CD14-positive monocyte (primary cell): ENCODE results near the gene ITPKB. TPM values are rescaled to one million over a fixed set of nuclear protein-coding genes. Genes with fewer than 3 reads are reported as not detected.

Experiments used
- DNase-seq, 3 donors: peaks; one replicate each; pipeline ENCODE4 v3.0.0-alpha.2; 2011 to 2022
- H2AFZ ChIP-seq: 2 replicates; pipeline ENCODE4 v1.6.0; 2012; ENCODE audit warnings: mild to moderate bottlenecking, low read depth, low read length, inconsistent platforms; ENCODE audit not compliant: insufficient read depth, poor library complexity, severe bottlenecking
- H3K27ac ChIP-seq, 2 donors: 1 replicate in 1 of 2; 2 replicates in 1 of 2; pipeline ENCODE4 v1.5.1; 2012 to 2013; ENCODE audit warnings: low read length in 2 of 2, control low read depth in 1 of 2, inconsistent platforms in 1 of 2, low read depth in 1 of 2, mild to moderate bottlenecking in 1 of 2
- H3K27me3 ChIP-seq, 2 donors: one replicate each; pipeline versions ENCODE4 v1.6.0 to v1.6.1; 2011 to 2013; ENCODE audit warnings: low read length in 2 of 2; ENCODE audit not compliant: control insufficient read depth in 2 of 2, insufficient read depth in 2 of 2
- H3K36me3 ChIP-seq, 2 donors: replicated peaks in 1 of 2; 1 replicate in 1 of 2; 2 replicates in 1 of 2; pipeline versions ENCODE4 v1.5.1 to v1.6.1; 2012 to 2013; ENCODE audit warnings: low read length in 2 of 2, control low read depth in 1 of 2, inconsistent platforms in 1 of 2, mild to moderate bottlenecking in 1 of 2; ENCODE audit not compliant: insufficient read depth in 2 of 2, control insufficient read depth in 1 of 2
- H3K4me1 ChIP-seq, 2 donors: 1 replicate in 1 of 2; 2 replicates in 1 of 2; pipeline versions ENCODE4 v1.5.1 to v1.6.1; 2012 to 2013; ENCODE audit warnings: low read length in 2 of 2, control low read depth in 1 of 2, inconsistent platforms in 1 of 2, mild to moderate bottlenecking in 1 of 2, moderate library complexity in 1 of 2; ENCODE audit not compliant: insufficient read depth in 2 of 2, control insufficient read depth in 1 of 2
- H3K4me2 ChIP-seq: replicated peaks from 2 replicates; pipeline ENCODE3; 2012; ENCODE audit warnings: low read length, moderate library complexity, mild to moderate bottlenecking; ENCODE audit not compliant: poor library complexity, severe bottlenecking; ENCODE audit errors: extremely low read depth
- H3K4me3 ChIP-seq, 3 experiments: fragments of 200-600 bp in 1 of 3; sonication (generic) in 1 of 3; replicated peaks in 1 of 3; 1 replicate in 2 of 3; 2 replicates in 1 of 3; pipeline ENCODE4 v1.5.1; 2011 to 2013; ENCODE audit warnings: low read length in 3 of 3, mild to moderate bottlenecking in 3 of 3, control low read depth in 2 of 3, low read depth in 2 of 3, inconsistent platforms in 1 of 3, moderate library complexity in 1 of 3
- H3K79me2 ChIP-seq: 2 replicates; pipeline ENCODE4 v1.6.0; 2012; ENCODE audit warnings: mild to moderate bottlenecking, control low read depth, inconsistent platforms, low read length, moderate library complexity; ENCODE audit not compliant: insufficient read depth
- H3K9ac ChIP-seq: 2 replicates; pipeline ENCODE4 v1.6.0; 2017; ENCODE audit warnings: low read length, mild to moderate bottlenecking; ENCODE audit not compliant: insufficient read depth, poor library complexity, severe bottlenecking
- H3K9me3 ChIP-seq, 2 donors: replicated peaks in 1 of 2; 1 replicate in 1 of 2; 2 replicates in 1 of 2; pipeline versions ENCODE4 v1.5.1 to v1.6.1; 2012 to 2013; ENCODE audit warnings: low read length in 2 of 2, control low read depth in 1 of 2; ENCODE audit not compliant: control insufficient read depth in 1 of 2, insufficient read depth in 1 of 2
- H4K20me1 ChIP-seq: 2 replicates; pipeline ENCODE4 v1.6.0; 2012; ENCODE audit warnings: mild to moderate bottlenecking, low read length, control low read depth, moderate library complexity; ENCODE audit not compliant: insufficient read depth
- H3K27ac Mint-ChIP-seq, 7 donors: one replicate each; pipeline ENCODE4 v1.8.0; 2020; ENCODE audit warnings: mild to moderate bottlenecking in 7 of 7, mixed read lengths in 7 of 7, moderate library complexity in 6 of 7, inconsistent platforms in 2 of 7
- H3K27me3 Mint-ChIP-seq, 3 donors: one replicate each; pipeline ENCODE4 v1.8.0; 2021 to 2022; ENCODE audit warnings: low read depth in 3 of 3, mild to moderate bottlenecking in 3 of 3, mixed read lengths in 3 of 3, moderate library complexity in 3 of 3, inconsistent platforms in 1 of 3
- H3K36me3 Mint-ChIP-seq, 2 donors: one replicate each; pipeline ENCODE4 v1.8.0; 2020; ENCODE audit warnings: mixed read lengths in 2 of 2, inconsistent platforms in 1 of 2, mild to moderate bottlenecking in 1 of 2
- H3K4me1 Mint-ChIP-seq: one replicate; pipeline ENCODE4 v1.8.0; 2020; ENCODE audit warnings: mild to moderate bottlenecking, mixed read lengths
- H3K4me3 Mint-ChIP-seq, 2 donors: one replicate each; pipeline ENCODE4 v1.8.0; 2020; ENCODE audit warnings: mild to moderate bottlenecking in 2 of 2, mixed read lengths in 2 of 2, moderate library complexity in 1 of 2
- H3K9me3 Mint-ChIP-seq, 7 donors: one replicate each; pipeline ENCODE4 v1.8.0; 2020 to 2022; ENCODE audit warnings: mixed read lengths in 7 of 7, mild to moderate bottlenecking in 6 of 7, moderate library complexity in 6 of 7, inconsistent platforms in 2 of 7
- WGBS: methylation state at CpG from one replicate; pipeline ENCODE4 v1.1.5; 2013; ENCODE audit warnings: missing lambda C conversion rate; ENCODE audit not compliant: insufficient coverage; 5-methylcytosine and 5-hydroxymethylcytosine counted together
- intact Hi-C, 2 donors: fragments of 100-400 bp; cut with micrococcal nuclease; formaldehyde crosslinking; loops; one replicate each; pipeline versions ENCODE4 v1.15.0 to v1.15.1; 2023
- polyA plus RNA-seq, 3 donors: library from polyadenylated mRNA; depleted of rRNA in 1 of 3; unstranded in 2 of 3; stranded (reverse) in 1 of 3; fragments of 300-500 nt in 2 of 3; fragments of >200 nt in 1 of 3; fragmentation: Illumina TruSeq in 2 of 3; gene quantifications; 1 replicate in 2 of 3; 2 replicates in 1 of 3; pipeline ENCODE4 v1.2.3, GENCODE V29; 2012 to 2021
- TF ChIP-seq, protein P1 (sequence below): fragments of 200-600 bp; IDR thresholded peaks from one replicate; pipeline ENCODE4 v1.8.0; 2022; ENCODE audit warnings: antibody characterized with exemption, mild to moderate bottlenecking

Gene ITPKB
- polyA plus RNA-seq, 3 donors, result 7.3 to 14.4 (median 10.2) TPM

- peaks cover 0 to 3% (median 2%) of the 10 kb centered on the region in 7 donors for H3K9me3 Mint-ChIP-seq
- H3K4me1 Mint-ChIP-seq, result peaks cover 8% of the 10 kb centered on the region
Observed at GRCh38 chr1:226776975-226777374, 37.9 kb upstream of the ITPKB start.

GRCh38 chr1:226776066-226776465 lies 37.0 kb upstream of the ITPKB start:
- H3K27ac ChIP-seq, result no peak overlapping the region
- no peak for DNase-seq
- H3K4me1 Mint-ChIP-seq, result peaks cover 8% of the 10 kb centered on the region
- H2AFZ ChIP-seq, result no peak overlapping the region
- no peak overlapping the region for H3K27ac Mint-ChIP-seq
- H3K36me3 Mint-ChIP-seq, result no peaks in the 10 kb centered on the region
- intact Hi-C loops, result no loop called here
- H3K4me1 ChIP-seq, result peaks cover 0 to 4% of the 10 kb centered on the region in 2 donors
- H3K4me3 ChIP-seq, result no peak overlapping the region
- no peaks in the 10 kb centered on the region for H4K20me1 ChIP-seq
- H3K79me2 ChIP-seq, result no peaks in the 10 kb centered on the region
- 100% methylated on average over 2 of the region's 6 CpGs for WGBS
- H3K4me3 Mint-ChIP-seq, result no peak overlapping the region
- TF ChIP-seq, protein P1, sequence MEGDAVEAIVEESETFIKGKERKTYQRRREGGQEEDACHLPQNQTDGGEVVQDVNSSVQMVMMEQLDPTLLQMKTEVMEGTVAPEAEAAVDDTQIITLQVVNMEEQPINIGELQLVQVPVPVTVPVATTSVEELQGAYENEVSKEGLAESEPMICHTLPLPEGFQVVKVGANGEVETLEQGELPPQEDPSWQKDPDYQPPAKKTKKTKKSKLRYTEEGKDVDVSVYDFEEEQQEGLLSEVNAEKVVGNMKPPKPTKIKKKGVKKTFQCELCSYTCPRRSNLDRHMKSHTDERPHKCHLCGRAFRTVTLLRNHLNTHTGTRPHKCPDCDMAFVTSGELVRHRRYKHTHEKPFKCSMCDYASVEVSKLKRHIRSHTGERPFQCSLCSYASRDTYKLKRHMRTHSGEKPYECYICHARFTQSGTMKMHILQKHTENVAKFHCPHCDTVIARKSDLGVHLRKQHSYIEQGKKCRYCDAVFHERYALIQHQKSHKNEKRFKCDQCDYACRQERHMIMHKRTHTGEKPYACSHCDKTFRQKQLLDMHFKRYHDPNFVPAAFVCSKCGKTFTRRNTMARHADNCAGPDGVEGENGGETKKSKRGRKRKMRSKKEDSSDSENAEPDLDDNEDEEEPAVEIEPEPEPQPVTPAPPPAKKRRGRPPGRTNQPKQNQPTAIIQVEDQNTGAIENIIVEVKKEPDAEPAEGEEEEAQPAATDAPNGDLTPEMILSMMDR, result no peak
- no peak overlapping the region for H3K9ac ChIP-seq
- peaks cover 0 to 3% (median 2%) of the 10 kb centered on the region in 3 donors for H3K27me3 Mint-ChIP-seq
- H3K9me3 ChIP-seq, result peaks cover 0 to 3% of the 10 kb centered on the region in 2 donors
- peaks cover 0 to 3% (median 2%) of the 10 kb centered on the region in 7 donors for H3K9me3 Mint-ChIP-seq
- H3K36me3 ChIP-seq, result no peaks in the 10 kb centered on the region
- no peaks in the 10 kb centered on the region for H3K27me3 ChIP-seq
- no peak overlapping the region for H3K4me2 ChIP-seq

More at GRCh38 chr1:226776975-226777374, 37.9 kb upstream of the ITPKB start:
- Histone ChIP-seq H3K4me3 (no peak overlapping the region), H3K9ac (no peak overlapping the region), H4K20me1 (no peaks in the 10 kb centered on the region), H3K79me2 (no peaks in the 10 kb centered on the region), H3K27ac (no peak overlapping the region), H3K9me3 (peaks cover 0 to 3% of the 10 kb centered on the region in 2 donors), H3K4me2 (no peak overlapping the region), H3K36me3 (no peaks in the 10 kb centered on the region), H3K4me1 (peaks cover 0 to 4% of the 10 kb centered on the region in 2 donors), H3K27me3 (no peaks in the 10 kb centered on the region), H2AFZ (no peak overlapping the region)
- H3K27me3 Mint-ChIP-seq, result peaks cover 0 to 3% (median 2%) of the 10 kb centered on the region in 3 donors
- intact Hi-C loops, result no loop called here
- TF ChIP-seq, protein P1, result no peak
- WGBS, result no CpG with 5 or more reads among the region's 1 CpG
- DNase-seq, result no peak
- no peak overlapping the region for H3K4me3 Mint-ChIP-seq
- no peaks in the 10 kb centered on the region for H3K36me3 Mint-ChIP-seq
- no peak overlapping the region for H3K27ac Mint-ChIP-seq
